EH (cell line): ENCODE data around the gene VPS37D.

ENCODE experiments used
- DNase-seq: peaks from one replicate; pipeline ENCODE4 v3.0.0-alpha.2; 2015; ENCODE audit warnings: low read depth

The VPS37D gene

GRCh38 chr7:73681031-73681430 is 13.4 kb downstream of the VPS37D start:
- DNase-seq: peak; percentile 40

GRCh38 chr7:73682745-73683055 is 15.1 kb downstream of the VPS37D start:
- no peak for DNase-seq

- peak; percentile 97 for DNase-seq
Measured at GRCh38 chr7:73683056-73683787, 15.6 kb downstream of the VPS37D start, which contains the start of the genes BUD23 and DNAJC30. BUD23 (plus strand) TSS chr7:73683597; CDS start chr7:73683626, 29 bp downstream. DNAJC30 (minus strand) TSS chr7:73683453; CDS start chr7:73683423, 30 bp downstream.

GRCh38 chr7:73683788-73684693 is 16.4 kb downstream of the VPS37D start:
- peak; percentile 11 for DNase-seq

- DNase-seq: no peak
Measured at GRCh38 chr7:73685311-73685710, 17.7 kb downstream of the VPS37D start.

- no peak for DNase-seq
Measured at GRCh38 chr7:73688288-73688687, 20.7 kb downstream of the VPS37D start.

GRCh38 chr7:73690646-73691045 is 23.0 kb downstream of the VPS37D start:
- DNase-seq: no peak

GRCh38 chr7:73696372-73696771 is 28.7 kb downstream of the VPS37D start:
- no peak for DNase-seq

- no peak for DNase-seq
Measured at GRCh38 chr7:73698410-73698809, 30.8 kb downstream of the VPS37D start.

- no peak for DNase-seq
Measured at GRCh38 chr7:73699370-73700068, 31.9 kb downstream of the VPS37D start.

- DNase-seq: no peak
Measured at GRCh38 chr7:73700069-73700423, 32.4 kb downstream of the VPS37D start.

GRCh38 chr7:73700581-73701134 is 33.0 kb downstream of the VPS37D start:
- DNase-seq: no peak

- DNase-seq: peak; percentile 59
Measured at GRCh38 chr7:73701357-73701995, 33.8 kb downstream of the VPS37D start.

GRCh38 chr7:73702226-73702625 is 34.6 kb downstream of the VPS37D start:
- DNase-seq: no peak

- DNase-seq: no peak
Measured at GRCh38 chr7:73702665-73703064, 35.0 kb downstream of the VPS37D start.

GRCh38 chr7:73703225-73703624 is 35.6 kb downstream of the VPS37D start:
- no peak for DNase-seq

- DNase-seq: no peak
Measured at GRCh38 chr7:73703757-73704639, 36.4 kb downstream of the VPS37D start.

GRCh38 chr7:73704640-73705550 is 37.3 kb downstream of the VPS37D start:
- peak; percentile 29 for DNase-seq

- DNase-seq: no peak
Measured at GRCh38 chr7:73705551-73705920, 37.9 kb downstream of the VPS37D start.
